Measurements from ENCODE around the gene RIN3. TPM values are rescaled to one million over a fixed set of nuclear protein-coding genes. Genes with fewer than 3 reads are reported as not detected.
A peak's percentile ranks its signal among the peaks of the same experiment; 100 is the strongest.

RIN3 gene
- total and polyA plus RNA-seq, 2 experiments from 2014 or later, result 3.5 to 5.4 TPM

GRCh38 chr14:92690171-92691011 is 176.8 kb downstream of the RIN3 start:
- DNase-seq (ENCODE audit: low read depth in 1 of 2, low spot score in 1 of 2), result peak; percentile 64 to 69
- peak; percentile 50 for TF ChIP-seq CTCF (IDR thresholded peaks at IDR 0.05; ENCODE audit: low read depth, low read length)
- Histone ChIP-seq H3K4me3 (no peak overlapping the region), H3K4me1 (ENCODE audit: low read depth) (no peaks in the 10 kb centered on the region), H3K9me3 (ENCODE audit: low read depth) (no peaks in the 10 kb centered on the region), H3K36me3 (no peaks in the 10 kb centered on the region), H3K27ac (no peak overlapping the region), H3K27me3 (peaks cover 18% of the 10 kb centered on the region)

DNA sequence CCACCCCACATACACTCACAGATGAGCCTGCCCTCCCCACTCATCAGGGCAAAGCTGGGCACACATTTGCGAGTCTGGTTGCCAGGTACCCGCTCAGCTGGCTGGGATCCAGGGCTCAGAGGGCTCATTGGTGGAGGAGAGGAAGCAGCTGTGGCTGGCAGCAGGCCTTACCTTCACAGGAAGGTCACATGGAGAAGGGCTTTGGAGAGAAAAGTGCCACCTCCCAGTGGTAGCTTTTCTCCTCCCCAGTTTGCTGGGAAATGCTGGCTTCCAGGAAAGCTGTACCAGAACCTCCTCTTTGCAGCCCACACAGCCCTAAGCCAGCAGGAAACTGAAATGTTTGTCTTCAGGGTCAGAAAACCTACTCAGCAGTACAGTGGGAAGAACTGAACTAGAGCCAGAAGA is 179.2 kb downstream of the RIN3 start:
- no peaks in the 10 kb centered on the region for H3K36me3 ChIP-seq
- no peaks in the 10 kb centered on the region for H3K4me1 ChIP-seq (ENCODE audit: low read depth)
- peak in 1 of 2 donors; percentile 66 for DNase-seq (ENCODE audit: low read depth in 1 of 2, low spot score in 1 of 2)
- no peak for TF ChIP-seq CTCF (IDR thresholded peaks at IDR 0.05; ENCODE audit: low read depth, low read length)
- H3K9me3 ChIP-seq (ENCODE audit: low read depth), result no peaks in the 10 kb centered on the region
- H3K27me3 ChIP-seq, result peaks cover 11% of the 10 kb centered on the region
- no peak overlapping the region for H3K4me3 ChIP-seq
- H3K27ac ChIP-seq, result no peak overlapping the region

- Histone ChIP-seq H3K27ac (no peak overlapping the region), H3K4me3 (no peak overlapping the region), H3K9me3 (ENCODE audit: low read depth) (no peaks in the 10 kb centered on the region), H3K36me3 (no peaks in the 10 kb centered on the region), H3K4me1 (ENCODE audit: low read depth) (no peaks in the 10 kb centered on the region), H3K27me3 (no peaks in the 10 kb centered on the region)
- TF ChIP-seq CTCF (IDR thresholded peaks at IDR 0.05; ENCODE audit: low read depth, low read length), result no peak
- peak in 1 of 2 donors; percentile 29 for DNase-seq (ENCODE audit: low read depth in 1 of 2, low spot score in 1 of 2)
These were observed 180.6 kb downstream of the RIN3 start for GRCh38 chr14:92693998-92694795.

GRCh38 chr14:92694807-92695206 is 181.2 kb downstream of the RIN3 start:
- no peaks in the 10 kb centered on the region for H3K4me1 ChIP-seq (ENCODE audit: low read depth)
- H3K9me3 ChIP-seq (ENCODE audit: low read depth), result no peaks in the 10 kb centered on the region
- TF ChIP-seq CTCF (IDR thresholded peaks at IDR 0.05; ENCODE audit: low read depth, low read length), result no peak
- H3K4me3 ChIP-seq, result no peak overlapping the region
- no peaks in the 10 kb centered on the region for H3K27me3 ChIP-seq
- H3K27ac ChIP-seq, result no peak overlapping the region
- no peak for DNase-seq (ENCODE audit: low read depth in 1 of 2, low spot score in 1 of 2)
- no peaks in the 10 kb centered on the region for H3K36me3 ChIP-seq

DNA sequence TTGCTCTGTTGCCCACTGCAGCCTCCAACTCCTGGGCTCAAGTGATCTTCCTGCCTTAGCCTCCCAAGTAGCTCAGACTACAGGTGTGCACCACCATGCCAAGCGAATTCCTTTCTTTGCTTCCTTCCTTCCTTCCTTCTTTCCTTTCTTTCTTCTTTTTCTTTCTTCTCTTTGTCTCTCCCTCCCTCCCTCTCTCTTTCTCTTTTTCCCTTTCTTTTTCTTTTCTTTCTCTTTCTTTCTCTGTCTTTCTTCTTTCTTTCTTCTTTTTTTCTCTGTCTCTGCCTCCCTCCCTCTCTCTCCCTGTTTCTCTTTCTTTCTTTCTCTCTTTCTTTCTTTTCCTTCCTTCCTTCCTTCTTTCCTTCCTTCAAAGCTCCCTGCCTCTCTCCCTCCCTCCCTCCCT is 182.0 kb downstream of the RIN3 start:
- no peak for DNase-seq (ENCODE audit: low read depth in 1 of 2, low spot score in 1 of 2)
- Histone ChIP-seq H3K4me3 (no peak overlapping the region), H3K27me3 (no peaks in the 10 kb centered on the region), H3K4me1 (ENCODE audit: low read depth) (no peaks in the 10 kb centered on the region), H3K9me3 (ENCODE audit: low read depth) (no peaks in the 10 kb centered on the region), H3K27ac (no peak overlapping the region), H3K36me3 (no peaks in the 10 kb centered on the region)
- TF ChIP-seq CTCF (IDR thresholded peaks at IDR 0.05; ENCODE audit: low read depth, low read length), result no peak

All from cardiac muscle cell (in vitro differentiated cells and primary cell).